B cell (primary cell): ENCODE results near the gene TRAPPC2B.

Source experiments
- CTCF ChIP-seq: fragments of 200-600 bp; IDR thresholded peaks from one replicate; pipeline ENCODE4 v1.8.0; 2022; ENCODE audit warnings: antibody characterized with exemption, mild to moderate bottlenecking
- EZH2 ChIP-seq: IDR thresholded peaks from 2 replicates; pipeline ENCODE4 v1.6.1; 2012; ENCODE audit warnings: borderline replicate concordance, low read depth, mild to moderate bottlenecking, moderate library complexity, low read length; ENCODE audit not compliant: insufficient read depth, poor library complexity, severe bottlenecking

DNA sequence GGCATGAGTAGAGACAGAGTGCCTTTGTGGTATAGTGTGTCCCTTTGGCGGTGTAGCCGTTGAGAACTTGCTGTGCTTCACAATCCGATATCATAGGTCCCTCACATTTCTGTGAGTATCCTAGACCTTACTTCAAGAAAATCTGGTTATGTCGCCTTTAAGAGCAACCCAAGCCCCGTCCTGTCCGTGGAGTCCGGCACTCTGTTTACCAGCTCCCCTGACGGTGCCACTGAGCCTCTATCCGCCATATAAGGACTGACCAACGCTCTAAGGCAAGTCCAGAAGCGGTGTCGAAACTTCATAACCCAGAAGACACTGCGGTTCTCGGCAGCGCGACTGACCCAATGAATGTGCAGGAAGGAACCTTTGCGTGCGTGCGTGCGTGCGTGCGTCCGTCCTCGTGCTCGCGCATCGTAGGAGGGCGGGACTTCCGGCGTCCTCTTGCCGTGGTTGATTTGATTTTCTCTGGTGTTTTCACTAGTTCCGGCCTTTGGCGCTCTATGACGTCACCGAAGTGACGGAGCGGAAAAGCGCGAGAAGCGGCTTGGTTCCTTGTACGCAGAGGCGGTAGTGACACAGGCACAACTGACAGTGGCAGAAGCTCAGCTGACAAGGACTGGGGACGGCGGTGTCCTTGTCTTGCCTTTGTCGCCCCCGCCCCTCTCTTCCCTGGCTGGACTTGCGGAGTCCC is at the start of gene TRAPPC2B, which contains the start of gene ZNF547:
- no peak for TF ChIP-seq CTCF
- no peak for TF ChIP-seq EZH2
